GM19467 (cell line): Measurements from ENCODE around the gene TMEM131.

Source experiments
- ATAC-seq: cut with Tn5 transposase; IDR thresholded peaks from one replicate; pipeline ENCODE4 v1.9.1; 2021; ENCODE audit warnings: mild to moderate bottlenecking, moderate library complexity; ENCODE audit not compliant: unreplicated experiment

TMEM131 gene

GRCh38 chr2:97728091-97728731, 267.5 kb downstream of the TMEM131 start:
- ATAC-seq = no peak

GRCh38 chr2:97727296-97727695, 268.5 kb downstream of the TMEM131 start:
- no peak for ATAC-seq

DNA sequence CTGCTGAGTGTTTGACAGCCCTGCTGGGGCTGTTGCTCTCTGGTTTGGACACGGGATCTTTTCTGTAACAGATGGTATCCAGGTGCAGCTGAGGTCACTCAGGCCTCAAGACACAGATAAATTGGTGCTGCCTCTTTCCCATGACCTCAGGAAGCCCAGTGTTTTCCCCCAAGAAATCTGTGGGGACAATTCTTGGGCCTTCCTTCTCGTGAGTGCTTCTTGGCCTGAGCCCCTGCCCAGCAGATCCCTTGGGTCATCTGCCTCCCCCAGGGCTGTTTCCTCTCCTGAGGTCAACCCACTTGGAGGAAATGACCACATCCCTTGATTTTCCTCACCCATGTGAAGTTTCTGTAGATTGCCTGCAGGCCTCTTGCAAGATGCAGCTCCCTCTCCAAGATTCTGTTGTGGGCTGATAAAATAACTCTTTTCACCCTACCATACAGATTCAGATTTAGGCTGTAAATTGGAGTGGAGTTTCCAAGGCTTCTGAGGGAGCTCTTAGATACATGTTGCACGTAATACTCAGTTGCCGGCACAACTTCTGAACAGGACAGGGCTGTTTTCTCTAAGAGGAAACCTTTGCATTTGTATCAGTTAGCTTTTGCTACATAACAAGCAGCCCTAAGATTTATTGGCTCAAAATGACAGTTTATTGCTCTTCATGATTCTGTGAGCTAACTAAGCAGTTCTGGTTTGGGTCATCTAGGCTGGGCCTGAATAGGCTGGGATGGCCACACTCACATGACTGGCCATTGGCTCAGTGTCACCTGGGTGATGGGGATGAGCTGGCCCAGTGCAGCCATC, 269.3 kb downstream of the TMEM131 start:
- ATAC-seq = no peak

DNA sequence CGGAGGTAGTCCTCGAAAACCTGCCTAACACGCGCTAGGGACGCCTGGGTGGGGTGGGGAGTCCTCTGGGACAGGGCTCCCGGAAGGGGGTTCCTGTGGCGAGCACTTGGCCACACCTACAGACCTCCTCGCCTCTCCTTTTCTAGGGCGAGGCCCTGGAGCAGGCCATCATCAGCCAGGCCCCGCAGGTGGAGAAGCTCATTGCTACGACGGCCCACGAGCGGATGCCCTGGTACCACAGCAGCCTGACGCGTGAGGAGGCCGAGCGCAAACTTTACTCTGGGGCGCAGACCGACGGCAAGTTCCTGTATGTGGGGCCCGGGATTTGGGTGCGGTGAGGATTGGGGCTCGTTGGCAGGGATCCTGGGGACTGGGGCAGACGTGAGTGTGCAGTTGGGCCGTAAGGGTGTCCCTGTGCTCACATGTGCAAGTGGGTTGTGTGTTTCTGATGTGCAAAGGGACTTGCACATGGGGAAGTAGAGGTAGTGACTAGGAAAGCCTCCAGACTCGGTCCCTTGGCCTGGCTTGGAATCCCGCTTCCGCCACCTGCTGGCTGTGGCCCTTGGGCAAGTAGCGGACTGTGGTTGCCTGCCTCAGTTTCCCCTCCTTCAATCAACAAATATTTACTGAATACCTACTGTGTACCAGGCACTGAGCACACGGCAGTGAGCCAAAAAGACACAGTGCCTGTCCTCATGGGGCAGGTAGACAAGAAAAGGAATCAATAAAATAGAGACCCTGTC, 270.6 kb downstream of the TMEM131 start:
- ATAC-seq = no peak

GRCh38 chr2:97724501-97724900, 271.2 kb downstream of the TMEM131 start:
- ATAC-seq = no peak

- ATAC-seq = no peak
Observed at GRCh38 chr2:97724073-97724410, 271.7 kb downstream of the TMEM131 start.

DNA sequence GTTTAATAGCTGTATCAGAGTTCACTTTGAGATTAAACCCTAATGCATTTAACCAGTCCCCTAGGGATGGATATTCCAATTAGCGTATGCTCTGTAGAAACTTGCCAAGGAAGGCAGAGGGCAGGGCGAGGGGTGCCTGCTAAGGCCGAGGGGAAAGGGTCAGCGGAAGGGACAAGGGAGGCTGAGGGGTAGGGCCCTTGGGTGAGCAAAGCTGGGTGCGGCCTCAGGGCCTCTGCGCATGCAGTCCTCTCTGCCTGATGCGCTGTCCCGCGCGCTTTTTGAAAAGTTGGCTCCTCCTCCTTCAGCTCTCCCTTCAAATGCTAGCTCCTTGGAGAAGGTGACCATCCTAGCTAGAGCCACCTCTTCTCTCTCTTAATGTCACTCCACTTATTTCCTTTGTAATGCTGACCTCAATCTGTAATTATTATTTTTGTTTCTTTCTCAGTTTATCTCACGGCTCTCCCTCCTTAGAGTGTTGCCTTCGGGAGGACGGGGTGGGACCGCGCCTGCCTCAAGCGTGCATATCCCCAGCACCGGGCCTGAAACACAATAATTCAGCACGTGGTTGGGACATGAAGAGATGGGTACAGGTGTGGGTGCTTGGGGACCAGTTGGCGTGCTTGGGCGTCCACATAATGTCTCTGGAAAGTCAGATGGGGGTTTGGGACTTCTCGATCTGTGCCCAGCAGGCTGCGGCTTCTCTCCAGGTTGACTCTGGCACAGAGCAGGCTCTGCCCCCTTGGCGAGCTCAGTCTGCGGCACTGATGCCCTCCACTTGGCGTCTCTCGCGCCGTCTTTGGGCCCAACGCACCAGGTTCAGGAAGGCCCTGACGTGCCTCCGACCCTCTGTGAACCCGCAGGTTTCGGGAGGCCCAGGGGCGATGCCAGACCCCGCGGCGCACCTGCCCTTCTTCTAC, 272.3 kb downstream of the TMEM131 start:
- no peak for ATAC-seq

- no peak for ATAC-seq
Observed at GRCh38 chr2:97722227-97722626, 273.5 kb downstream of the TMEM131 start.

DNA sequence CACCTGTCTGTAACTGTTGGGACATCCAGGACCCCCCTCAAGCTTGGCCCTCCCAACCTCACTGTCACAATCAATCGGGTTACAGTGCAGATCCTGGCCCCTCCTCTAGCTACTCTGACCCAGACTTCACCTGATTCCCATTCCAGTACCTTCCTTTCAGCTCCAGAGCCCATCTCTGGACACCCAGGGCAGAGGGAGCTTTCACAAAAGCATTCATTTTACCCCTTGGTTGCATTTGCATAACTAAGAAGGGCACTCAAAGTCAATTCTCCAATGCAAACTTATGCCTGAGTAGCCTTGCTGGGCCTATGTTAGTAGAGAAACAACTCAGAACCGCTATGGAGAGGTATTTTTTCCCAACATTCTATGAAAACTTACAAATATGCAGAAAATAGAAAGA, 275.0 kb downstream of the TMEM131 start:
- no peak for ATAC-seq

DNA sequence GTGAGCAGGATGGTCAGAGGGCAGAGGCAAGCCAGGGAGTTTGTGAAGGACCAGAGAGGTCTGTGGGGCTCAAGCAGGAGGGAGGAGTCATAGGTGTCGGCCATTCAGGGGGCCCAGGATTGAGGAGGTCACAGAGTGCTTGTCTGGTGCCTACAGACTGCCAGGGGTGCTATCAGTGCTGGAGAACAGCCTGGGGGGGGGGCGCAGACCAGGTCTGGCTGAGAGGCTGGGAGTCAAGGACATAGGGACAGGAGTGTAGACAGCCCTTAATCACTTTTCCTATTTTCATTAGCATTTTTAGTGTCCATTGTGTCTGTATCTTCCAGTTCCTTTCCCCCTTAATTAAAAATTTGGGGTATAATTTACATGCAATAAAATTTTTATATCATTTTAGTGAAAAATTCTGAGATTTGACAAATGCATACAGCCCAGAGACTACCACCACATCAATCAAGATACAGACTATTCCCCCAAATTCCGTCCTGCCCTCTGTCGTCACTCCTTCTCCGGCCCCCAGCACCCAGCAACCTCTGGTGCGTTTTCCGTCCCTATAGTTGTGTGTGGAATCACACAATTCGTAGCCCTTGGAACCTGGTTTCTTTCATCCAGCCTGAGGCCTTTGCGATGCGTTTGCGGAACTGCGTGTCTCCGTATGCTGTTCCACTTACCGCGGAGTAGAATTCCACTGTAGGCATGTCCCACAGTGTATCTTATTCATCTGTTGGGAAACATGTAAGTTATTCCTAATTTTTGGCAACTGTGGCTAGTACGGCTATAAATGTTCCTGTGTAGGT, 276.2 kb downstream of the TMEM131 start:
- no peak for ATAC-seq

DNA sequence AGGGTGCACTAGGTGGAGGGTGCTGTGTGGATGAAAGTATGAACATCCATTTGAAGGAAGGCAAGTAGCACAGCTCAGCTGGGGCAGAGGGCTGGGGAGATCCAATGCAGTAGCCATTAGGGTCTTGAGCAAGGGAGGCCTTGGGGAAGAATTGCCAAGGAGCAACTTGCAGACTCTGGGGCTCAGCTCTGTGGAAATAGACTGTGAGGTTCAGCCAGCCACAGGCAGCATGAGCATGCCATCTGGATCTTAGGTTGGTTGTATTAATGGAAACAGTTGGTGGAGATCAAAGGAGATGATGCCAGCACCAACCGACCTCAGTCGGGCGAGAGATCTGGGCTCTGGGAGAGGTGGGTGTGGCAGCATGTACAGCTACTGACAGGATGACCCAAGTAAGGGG, 276.8 kb downstream of the TMEM131 start:
- ATAC-seq = no peak

GRCh38 chr2:97718051-97718882, 277.5 kb downstream of the TMEM131 start:
- no peak for ATAC-seq

- ATAC-seq = no peak
Observed at GRCh38 chr2:97717613-97717995, 278.1 kb downstream of the TMEM131 start.

DNA sequence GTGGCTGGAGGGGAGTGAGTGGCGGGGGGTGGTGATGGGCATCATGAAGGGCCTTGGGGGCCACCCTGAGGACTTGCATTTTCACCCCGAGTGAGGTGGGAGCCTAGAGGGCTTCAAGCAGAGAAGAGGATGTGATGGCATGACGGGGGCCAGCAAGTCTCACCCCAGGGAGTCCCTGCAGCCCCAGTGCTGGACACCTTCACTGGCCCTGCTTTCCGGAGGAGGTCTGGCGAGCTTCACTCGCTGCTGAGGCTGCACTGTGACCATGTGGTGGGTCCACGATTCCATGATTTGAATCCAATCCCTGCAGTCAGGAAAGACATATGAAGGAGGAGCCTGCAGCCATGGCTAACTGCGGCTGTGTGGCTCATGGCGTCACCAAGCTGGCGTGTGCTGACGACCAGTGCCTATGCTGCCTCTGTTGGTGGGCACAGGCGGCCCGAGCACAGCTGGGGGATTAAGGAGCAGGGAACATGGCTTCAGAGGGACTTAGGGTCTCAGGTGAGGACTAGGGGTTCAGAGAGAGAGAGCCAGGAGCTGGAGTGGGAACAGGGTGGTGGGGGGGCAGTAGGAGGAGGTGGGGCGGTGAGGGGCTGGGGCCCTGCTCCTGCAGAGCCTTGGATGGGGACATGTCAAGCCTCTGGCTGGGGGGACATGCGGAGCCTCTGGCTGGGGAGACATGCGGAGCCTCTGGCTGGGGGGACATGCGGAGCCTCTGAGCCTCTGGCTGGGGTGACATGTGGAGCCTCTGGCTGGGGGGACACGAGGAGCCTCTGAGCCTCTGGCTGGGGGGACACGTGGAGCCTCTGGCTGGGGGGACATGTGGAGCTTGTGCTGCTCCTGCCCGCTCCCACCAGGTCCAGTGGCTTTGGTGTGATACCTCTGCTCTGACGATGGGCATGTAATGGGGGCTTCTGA, 278.8 kb downstream of the TMEM131 start:
- ATAC-seq = no peak

- ATAC-seq = no peak
Observed at GRCh38 chr2:97715951-97716694, 279.6 kb downstream of the TMEM131 start.

GRCh38 chr2:97714950-97715652, 280.6 kb downstream of the TMEM131 start:
- ATAC-seq = no peak
